ENCODE results near the gene SLC17A2. TPM values are rescaled to one million over a fixed set of nuclear protein-coding genes. Genes with fewer than 3 reads are reported as not detected.

Gene SLC17A2
- total and polyA plus RNA-seq, 2 experiments from 2014 or later: not detected

- TF ChIP-seq, protein P1, sequence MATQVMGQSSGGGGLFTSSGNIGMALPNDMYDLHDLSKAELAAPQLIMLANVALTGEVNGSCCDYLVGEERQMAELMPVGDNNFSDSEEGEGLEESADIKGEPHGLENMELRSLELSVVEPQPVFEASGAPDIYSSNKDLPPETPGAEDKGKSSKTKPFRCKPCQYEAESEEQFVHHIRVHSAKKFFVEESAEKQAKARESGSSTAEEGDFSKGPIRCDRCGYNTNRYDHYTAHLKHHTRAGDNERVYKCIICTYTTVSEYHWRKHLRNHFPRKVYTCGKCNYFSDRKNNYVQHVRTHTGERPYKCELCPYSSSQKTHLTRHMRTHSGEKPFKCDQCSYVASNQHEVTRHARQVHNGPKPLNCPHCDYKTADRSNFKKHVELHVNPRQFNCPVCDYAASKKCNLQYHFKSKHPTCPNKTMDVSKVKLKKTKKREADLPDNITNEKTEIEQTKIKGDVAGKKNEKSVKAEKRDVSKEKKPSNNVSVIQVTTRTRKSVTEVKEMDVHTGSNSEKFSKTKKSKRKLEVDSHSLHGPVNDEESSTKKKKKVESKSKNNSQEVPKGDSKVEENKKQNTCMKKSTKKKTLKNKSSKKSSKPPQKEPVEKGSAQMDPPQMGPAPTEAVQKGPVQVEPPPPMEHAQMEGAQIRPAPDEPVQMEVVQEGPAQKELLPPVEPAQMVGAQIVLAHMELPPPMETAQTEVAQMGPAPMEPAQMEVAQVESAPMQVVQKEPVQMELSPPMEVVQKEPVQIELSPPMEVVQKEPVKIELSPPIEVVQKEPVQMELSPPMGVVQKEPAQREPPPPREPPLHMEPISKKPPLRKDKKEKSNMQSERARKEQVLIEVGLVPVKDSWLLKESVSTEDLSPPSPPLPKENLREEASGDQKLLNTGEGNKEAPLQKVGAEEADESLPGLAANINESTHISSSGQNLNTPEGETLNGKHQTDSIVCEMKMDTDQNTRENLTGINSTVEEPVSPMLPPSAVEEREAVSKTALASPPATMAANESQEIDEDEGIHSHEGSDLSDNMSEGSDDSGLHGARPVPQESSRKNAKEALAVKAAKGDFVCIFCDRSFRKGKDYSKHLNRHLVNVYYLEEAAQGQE (IDR thresholded peaks at IDR 0.05; ENCODE audit: unreplicated experiment): no peak
- TF ChIP-seq, protein P2, sequence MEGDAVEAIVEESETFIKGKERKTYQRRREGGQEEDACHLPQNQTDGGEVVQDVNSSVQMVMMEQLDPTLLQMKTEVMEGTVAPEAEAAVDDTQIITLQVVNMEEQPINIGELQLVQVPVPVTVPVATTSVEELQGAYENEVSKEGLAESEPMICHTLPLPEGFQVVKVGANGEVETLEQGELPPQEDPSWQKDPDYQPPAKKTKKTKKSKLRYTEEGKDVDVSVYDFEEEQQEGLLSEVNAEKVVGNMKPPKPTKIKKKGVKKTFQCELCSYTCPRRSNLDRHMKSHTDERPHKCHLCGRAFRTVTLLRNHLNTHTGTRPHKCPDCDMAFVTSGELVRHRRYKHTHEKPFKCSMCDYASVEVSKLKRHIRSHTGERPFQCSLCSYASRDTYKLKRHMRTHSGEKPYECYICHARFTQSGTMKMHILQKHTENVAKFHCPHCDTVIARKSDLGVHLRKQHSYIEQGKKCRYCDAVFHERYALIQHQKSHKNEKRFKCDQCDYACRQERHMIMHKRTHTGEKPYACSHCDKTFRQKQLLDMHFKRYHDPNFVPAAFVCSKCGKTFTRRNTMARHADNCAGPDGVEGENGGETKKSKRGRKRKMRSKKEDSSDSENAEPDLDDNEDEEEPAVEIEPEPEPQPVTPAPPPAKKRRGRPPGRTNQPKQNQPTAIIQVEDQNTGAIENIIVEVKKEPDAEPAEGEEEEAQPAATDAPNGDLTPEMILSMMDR (conservative IDR thresholded peaks at IDR 0.05; ENCODE audit: low read depth in 2 of 2): no peak
Observed at GRCh38 chr6:25911351-25911750, 19.1 kb downstream of the SLC17A2 start (continued).

- Mint-ChIP-seq H3K4me1 (no peaks in the 10 kb centered on the region), H3K27ac (no peak overlapping the region), H3K27me3 (ENCODE audit: insufficient read depth, low read depth, poor library complexity) (peaks cover 2% of the 10 kb centered on the region), H3K9me3 (no peaks in the 10 kb centered on the region), H3K36me3 (ENCODE audit: low read depth) (no peaks in the 10 kb centered on the region), H3K4me3 (no peak overlapping the region)
- H2AFZ ChIP-seq: no peak overlapping the region
- no peak for DNase-seq (ENCODE audit: low spot score)
- no peaks in the 10 kb centered on the region for H3K36me3 ChIP-seq (ENCODE audit: insufficient read depth)
- H3K27ac ChIP-seq (ENCODE audit: low read depth): no peak overlapping the region
- no peaks in the 10 kb centered on the region for H3K4me1 ChIP-seq (ENCODE audit: insufficient read depth)
- no peak overlapping the region for H3K4me2 ChIP-seq
- no peaks in the 10 kb centered on the region for H3K9me2 ChIP-seq (ENCODE audit: insufficient read depth)
- no peaks in the 10 kb centered on the region for H3F3A ChIP-seq (replicated peaks; ENCODE audit: low read depth)
- no peak overlapping the region for H3K4me3 ChIP-seq
- ATAC-seq: no peak
- no peaks in the 10 kb centered on the region for H4K20me1 ChIP-seq (replicated peaks; ENCODE audit: insufficient read depth)
- no peaks in the 10 kb centered on the region for H3K79me2 ChIP-seq (replicated peaks; ENCODE audit: insufficient read depth)
- H3K27me3 ChIP-seq (ENCODE audit: insufficient read depth): no peaks in the 10 kb centered on the region
- TF ChIP-seq EZH2phosphoT487 (IDR thresholded peaks at IDR 0.05; ENCODE audit: unreplicated experiment): no peak
- TF ChIP-seq, protein P3, sequence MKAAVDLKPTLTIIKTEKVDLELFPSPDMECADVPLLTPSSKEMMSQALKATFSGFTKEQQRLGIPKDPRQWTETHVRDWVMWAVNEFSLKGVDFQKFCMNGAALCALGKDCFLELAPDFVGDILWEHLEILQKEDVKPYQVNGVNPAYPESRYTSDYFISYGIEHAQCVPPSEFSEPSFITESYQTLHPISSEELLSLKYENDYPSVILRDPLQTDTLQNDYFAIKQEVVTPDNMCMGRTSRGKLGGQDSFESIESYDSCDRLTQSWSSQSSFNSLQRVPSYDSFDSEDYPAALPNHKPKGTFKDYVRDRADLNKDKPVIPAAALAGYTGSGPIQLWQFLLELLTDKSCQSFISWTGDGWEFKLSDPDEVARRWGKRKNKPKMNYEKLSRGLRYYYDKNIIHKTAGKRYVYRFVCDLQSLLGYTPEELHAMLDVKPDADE (IDR thresholded peaks at IDR 0.05): no peak
- TF ChIP-seq ZNF331 (CRISPR knock-in tag; IDR thresholded peaks at IDR 0.05; ENCODE audit: low read depth): no peak
- no peak for TF ChIP-seq JUNB (IDR thresholded peaks at IDR 0.05; ENCODE audit: unreplicated experiment)
- TF ChIP-seq EZH2 (IDR thresholded peaks at IDR 0.05; ENCODE audit: low read depth, unreplicated experiment): no peak
- no peak for TF ChIP-seq NANOG (IDR thresholded peaks at IDR 0.05; ENCODE audit: borderline replicate concordance)
- no peak for TF ChIP-seq ZNF114 (CRISPR knock-in tag; IDR thresholded peaks at IDR 0.05)
- TF ChIP-seq, protein P2 (conservative IDR thresholded peaks at IDR 0.05; ENCODE audit: low read depth in 2 of 2): no peak
- TF ChIP-seq, protein P4, sequence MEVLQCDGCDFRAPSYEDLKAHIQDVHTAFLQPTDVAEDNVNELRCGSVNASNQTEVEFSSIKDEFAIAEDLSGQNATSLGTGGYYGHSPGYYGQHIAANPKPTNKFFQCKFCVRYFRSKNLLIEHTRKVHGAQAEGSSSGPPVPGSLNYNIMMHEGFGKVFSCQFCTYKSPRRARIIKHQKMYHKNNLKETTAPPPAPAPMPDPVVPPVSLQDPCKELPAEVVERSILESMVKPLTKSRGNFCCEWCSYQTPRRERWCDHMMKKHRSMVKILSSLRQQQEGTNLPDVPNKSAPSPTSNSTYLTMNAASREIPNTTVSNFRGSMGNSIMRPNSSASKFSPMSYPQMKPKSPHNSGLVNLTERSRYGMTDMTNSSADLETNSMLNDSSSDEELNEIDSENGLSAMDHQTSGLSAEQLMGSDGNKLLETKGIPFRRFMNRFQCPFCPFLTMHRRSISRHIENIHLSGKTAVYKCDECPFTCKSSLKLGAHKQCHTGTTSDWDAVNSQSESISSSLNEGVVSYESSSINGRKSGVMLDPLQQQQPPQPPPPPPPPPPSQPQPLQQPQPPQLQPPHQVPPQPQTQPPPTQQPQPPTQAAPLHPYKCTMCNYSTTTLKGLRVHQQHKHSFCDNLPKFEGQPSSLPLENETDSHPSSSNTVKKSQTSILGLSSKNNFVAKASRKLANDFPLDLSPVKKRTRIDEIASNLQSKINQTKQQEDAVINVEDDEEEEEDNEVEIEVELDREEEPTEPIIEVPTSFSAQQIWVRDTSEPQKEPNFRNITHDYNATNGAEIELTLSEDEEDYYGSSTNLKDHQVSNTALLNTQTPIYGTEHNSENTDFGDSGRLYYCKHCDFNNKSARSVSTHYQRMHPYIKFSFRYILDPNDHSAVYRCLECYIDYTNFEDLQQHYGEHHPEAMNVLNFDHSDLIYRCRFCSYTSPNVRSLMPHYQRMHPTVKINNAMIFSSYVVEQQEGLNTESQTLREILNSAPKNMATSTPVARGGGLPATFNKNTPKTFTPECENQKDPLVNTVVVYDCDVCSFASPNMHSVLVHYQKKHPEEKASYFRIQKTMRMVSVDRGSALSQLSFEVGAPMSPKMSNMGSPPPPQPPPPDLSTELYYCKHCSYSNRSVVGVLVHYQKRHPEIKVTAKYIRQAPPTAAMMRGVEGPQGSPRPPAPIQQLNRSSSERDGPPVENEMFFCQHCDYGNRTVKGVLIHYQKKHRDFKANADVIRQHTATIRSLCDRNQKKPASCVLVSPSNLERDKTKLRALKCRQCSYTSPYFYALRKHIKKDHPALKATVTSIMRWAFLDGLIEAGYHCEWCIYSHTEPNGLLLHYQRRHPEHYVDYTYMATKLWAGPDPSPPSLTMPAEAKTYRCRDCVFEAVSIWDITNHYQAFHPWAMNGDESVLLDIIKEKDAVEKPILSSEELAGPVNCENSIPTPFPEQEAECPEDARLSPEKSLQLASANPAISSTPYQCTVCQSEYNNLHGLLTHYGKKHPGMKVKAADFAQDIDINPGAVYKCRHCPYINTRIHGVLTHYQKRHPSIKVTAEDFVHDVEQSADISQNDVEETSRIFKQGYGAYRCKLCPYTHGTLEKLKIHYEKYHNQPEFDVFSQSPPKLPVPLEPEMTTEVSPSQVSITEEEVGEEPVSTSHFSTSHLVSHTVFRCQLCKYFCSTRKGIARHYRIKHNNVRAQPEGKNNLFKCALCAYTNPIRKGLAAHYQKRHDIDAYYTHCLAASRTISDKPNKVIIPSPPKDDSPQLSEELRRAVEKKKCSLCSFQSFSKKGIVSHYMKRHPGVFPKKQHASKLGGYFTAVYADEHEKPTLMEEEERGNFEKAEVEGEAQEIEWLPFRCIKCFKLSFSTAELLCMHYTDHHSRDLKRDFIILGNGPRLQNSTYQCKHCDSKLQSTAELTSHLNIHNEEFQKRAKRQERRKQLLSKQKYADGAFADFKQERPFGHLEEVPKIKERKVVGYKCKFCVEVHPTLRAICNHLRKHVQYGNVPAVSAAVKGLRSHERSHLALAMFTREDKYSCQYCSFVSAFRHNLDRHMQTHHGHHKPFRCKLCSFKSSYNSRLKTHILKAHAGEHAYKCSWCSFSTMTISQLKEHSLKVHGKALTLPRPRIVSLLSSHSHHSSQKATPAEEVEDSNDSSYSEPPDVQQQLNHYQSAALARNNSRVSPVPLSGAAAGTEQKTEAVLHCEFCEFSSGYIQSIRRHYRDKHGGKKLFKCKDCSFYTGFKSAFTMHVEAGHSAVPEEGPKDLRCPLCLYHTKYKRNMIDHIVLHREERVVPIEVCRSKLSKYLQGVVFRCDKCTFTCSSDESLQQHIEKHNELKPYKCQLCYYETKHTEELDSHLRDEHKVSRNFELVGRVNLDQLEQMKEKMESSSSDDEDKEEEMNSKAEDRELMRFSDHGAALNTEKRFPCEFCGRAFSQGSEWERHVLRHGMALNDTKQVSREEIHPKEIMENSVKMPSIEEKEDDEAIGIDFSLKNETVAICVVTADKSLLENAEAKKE (CRISPR knock-in tag; IDR thresholded peaks at IDR 0.05): no peak
Observed at GRCh38 chr6:25907475-25908014, 22.9 kb downstream of the SLC17A2 start.
